Measurements from ENCODE around the gene QSOX1.
"Not testable (repeated sequence)": the region's sequence is repeated elsewhere in the genome, so short reads cannot be mapped to it uniquely, and the experiment has no call there.

The QSOX1 gene

GRCh38 chr1:180154325-180155181 lies at the start of gene QSOX1:
QSOX1 (plus strand) TSS chr1:180154869; CDS start chr1:180154908, 39 bp downstream.
- peak; percentile 60 to 72 (median 68) for DNase-seq (ENCODE audit: low read depth in 2 of 3, low spot score in 2 of 3)

- no peak for DNase-seq (ENCODE audit: low read depth in 2 of 3, low spot score in 2 of 3)
Observed at GRCh38 chr1:180112091-180112490, 42.6 kb upstream of the QSOX1 start.

GRCh38 chr1:180112984-180113647 lies 41.6 kb upstream of the QSOX1 start:
- no peak for DNase-seq (ENCODE audit: low read depth in 2 of 3, low spot score in 2 of 3)

DNA sequence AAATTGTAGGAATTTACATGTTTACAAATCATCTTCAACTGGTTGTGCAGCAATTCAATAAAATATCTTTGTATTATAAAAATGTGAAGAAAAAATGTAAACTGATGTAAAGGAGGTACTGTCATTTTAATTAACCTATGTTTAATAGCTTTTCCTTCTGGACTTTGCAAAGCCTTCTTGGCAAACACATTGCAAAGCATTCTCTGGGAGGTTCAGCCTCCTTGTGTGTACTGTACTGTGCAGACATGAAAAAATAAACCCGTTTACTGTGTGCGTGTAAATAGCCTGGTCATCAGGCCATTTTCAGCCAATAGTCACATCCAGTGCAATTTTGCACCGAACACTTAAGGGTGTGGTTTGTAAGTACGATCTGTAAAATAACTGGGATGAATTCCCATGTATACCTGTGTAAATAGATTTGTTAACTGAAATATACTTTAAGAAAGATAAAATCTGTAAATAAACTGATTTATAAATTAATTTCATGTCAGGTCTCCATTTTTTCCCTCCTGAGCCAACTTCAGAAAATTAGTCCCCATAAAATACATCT lies 40.2 kb upstream of the QSOX1 start:
- no peak for DNase-seq (ENCODE audit: low read depth in 2 of 3, low spot score in 2 of 3)

- no peak for DNase-seq (ENCODE audit: low read depth in 2 of 3, low spot score in 2 of 3)
Observed at GRCh38 chr1:180116964-180117763, 37.5 kb upstream of the QSOX1 start.

DNA sequence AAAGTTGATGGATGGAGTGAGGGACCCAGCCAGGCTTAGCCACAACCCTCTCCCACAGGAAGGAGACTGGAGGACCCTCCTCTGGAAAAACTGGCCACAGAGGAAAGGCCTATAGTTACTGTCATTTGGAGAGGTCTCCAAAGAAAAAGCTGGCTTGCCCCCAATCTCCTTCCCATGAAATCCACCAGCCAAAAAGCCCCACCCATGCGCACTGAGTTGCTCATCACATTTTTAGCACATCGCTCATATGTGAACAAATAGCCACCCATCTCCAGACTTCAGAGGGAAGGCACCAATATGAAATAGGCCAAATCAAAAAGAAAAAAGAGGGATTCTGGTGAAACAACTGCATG lies 36.9 kb upstream of the QSOX1 start:
- no peak for DNase-seq (ENCODE audit: low read depth in 2 of 3, low spot score in 2 of 3)

DNA sequence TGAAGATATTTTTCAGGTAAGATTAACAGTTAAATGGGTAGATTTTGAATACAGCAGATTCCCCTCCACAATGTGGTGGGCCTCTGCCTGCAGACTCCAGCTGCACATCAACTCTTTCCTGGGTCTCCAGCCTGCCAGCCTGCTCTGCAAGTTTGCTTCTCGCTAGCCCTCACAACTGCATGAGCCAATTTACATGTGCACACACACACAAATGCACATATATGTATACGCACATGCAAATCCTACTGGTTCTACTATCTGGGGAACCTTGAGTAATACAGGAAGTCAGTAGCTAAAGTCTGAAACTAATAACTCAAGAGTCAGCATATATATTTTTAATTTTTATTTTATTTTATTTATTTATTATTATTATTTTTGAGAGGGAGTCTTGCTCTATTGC lies 34.8 kb upstream of the QSOX1 start:
- no peak for DNase-seq (ENCODE audit: low read depth in 2 of 3, low spot score in 2 of 3)

DNA sequence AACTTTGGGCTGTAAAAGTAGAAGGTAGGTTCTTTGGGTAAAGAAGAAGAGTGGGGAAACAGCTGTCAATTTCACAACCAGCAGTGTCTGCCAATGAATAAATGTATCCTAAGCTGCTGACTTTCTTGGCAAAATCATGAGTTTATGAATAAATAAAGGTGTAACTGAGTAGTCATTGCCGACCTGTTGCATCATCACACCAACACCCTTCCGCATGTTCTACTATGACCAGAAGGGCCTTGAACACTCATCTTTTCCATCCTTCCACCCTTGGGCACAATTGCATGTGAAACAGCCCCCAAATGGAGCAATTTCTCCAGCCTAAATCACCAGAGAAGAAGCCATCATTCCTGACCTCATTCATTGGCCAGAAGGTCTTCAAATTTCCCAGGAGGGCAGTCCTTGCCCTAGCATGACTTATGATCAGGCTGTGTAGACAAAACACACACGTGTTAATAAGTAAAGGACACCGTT lies 31.2 kb upstream of the QSOX1 start:
- no peak for DNase-seq (ENCODE audit: low read depth in 2 of 3, low spot score in 2 of 3)

DNA sequence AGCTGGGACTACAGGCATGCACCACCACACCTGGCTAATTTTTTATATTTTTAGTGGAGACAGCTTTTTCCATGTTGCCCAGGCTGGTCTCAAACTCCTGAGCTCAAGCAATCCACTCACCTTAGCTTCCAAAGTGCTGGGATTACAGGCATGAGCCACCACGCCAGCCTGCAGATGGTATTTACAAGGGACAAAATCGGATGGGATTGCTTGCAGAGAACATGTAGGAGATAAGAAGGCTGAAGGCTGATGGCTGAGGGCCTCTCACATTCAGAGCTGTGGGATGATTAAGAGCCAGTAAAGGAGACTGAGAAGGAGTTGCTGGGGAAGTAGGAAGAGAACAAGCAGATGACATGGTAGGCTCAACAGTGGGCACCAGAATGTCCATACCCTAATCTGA lies 24.0 kb upstream of the QSOX1 start:
- DNase-seq (ENCODE audit: low read depth in 2 of 3, low spot score in 2 of 3): no peak

DNA sequence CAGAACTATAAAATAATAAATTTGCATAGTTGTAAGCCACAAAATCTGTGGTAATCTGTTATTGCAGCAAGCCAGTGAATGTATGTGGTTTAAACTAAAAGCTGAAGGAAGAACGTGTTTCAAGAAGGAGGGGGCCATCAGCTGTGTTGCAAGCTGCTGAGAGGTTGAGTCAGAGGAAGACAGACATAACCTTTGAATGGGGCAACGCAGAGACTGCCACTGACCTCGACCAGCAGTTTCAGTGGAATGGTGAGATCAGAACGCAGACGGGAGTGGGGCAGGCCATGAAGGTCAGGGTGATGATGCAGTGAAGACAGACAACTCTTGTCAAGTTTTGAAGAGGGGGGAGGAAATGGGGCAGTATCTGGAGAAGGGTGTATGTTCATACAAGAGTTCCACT lies 23.2 kb upstream of the QSOX1 start:
- DNase-seq (ENCODE audit: low read depth in 2 of 3, low spot score in 2 of 3): no peak

DNA sequence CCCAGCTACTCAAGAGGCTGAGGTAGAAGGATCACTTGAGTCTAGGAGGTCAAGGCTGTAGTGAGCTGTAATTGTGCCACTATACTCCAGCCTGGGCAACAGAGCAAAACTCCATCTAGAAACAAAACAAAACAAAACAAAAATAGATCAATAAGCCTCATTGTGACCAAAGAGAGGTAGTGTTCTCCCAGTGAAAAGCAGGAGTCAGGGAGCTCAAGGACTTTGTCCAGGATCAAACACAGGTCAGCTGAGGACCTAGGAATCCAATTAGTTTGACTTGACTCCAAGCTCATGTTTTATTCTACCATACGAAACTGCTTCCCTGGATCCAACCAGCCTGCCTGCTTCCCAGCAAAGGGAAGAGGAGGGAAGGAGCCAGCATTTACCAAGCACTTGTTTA lies 21.5 kb upstream of the QSOX1 start:
- DNase-seq (ENCODE audit: low read depth in 2 of 3, low spot score in 2 of 3): no peak

DNA sequence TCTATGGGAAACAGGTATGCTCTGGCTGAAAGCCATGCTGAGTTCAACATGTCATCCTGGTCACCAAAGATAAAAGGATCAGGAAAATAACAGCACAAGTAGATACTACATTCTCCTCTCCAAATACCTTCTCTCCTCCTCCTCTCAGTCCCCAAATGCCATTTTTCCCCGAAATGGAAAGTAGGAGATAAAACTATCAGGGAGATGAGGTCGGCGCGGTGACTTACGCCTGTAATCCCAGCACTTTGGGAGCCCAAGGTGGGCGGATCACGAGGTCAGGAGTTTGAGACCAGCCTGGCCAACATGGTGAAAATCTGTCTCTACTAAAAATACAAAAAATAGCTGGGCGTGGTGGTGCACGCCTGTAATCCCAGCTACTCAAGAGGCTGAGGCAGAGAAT lies 21.0 kb upstream of the QSOX1 start:
- DNase-seq (ENCODE audit: low read depth in 2 of 3, low spot score in 2 of 3): not testable (repeated sequence)

DNA sequence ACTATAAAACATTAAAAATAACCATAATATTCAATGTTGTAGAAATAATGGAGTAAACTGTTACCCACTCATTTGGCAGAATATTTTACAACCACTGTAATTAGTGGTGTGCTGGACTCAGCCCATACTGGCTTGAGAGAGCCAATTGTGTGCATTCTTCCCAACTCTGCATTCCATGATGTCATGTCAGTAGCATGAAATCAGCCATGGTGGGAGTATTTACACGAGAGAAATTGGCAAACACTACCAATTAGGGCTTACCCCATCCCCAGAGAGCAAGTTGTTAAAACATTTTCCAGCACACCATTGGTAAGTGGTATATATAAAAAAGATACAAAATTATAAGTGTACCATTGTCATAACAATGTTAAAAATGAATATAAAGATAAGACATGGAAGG lies 19.1 kb upstream of the QSOX1 start:
- DNase-seq (ENCODE audit: low read depth in 2 of 3, low spot score in 2 of 3): no peak

DNA sequence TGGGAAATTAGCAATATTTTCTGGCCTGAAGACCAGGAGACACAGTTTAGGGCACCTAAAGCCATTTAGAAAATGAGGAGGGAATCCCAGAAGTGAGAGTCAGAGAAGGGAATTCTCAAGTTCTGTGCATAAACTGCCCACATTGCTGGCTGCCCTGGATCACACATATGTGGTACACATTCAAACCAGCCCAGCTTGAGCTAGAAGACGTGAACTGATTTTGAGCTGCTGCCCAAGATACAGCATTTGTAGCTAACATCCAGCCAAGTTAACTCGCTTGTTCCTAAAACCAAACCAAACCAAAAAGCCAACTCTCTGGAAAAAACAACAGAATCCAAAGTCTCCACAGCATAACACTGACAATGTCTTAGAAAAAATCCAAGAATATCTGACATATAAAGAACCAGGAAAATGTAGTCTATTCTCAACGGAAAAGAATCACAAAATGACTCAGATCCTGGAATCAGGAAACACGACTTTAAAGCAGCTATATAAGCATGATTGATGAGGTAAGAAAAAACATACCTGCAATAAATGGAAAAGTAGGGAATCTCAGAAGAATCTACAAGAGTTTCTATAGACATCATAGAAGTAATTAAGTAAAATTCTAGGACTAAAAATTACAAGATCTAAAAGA lies 18.2 kb upstream of the QSOX1 start:
- no peak for DNase-seq (ENCODE audit: low read depth in 2 of 3, low spot score in 2 of 3)

- no peak for DNase-seq (ENCODE audit: low read depth in 2 of 3, low spot score in 2 of 3)
Observed at GRCh38 chr1:180136968-180137356, 17.7 kb upstream of the QSOX1 start.

- no peak for DNase-seq (ENCODE audit: low read depth in 2 of 3, low spot score in 2 of 3)
Observed at GRCh38 chr1:180137776-180138175, 16.9 kb upstream of the QSOX1 start.

GRCh38 chr1:180141381-180141934 lies 13.2 kb upstream of the QSOX1 start:
- no peak for DNase-seq (ENCODE audit: low read depth in 2 of 3, low spot score in 2 of 3)

DNA sequence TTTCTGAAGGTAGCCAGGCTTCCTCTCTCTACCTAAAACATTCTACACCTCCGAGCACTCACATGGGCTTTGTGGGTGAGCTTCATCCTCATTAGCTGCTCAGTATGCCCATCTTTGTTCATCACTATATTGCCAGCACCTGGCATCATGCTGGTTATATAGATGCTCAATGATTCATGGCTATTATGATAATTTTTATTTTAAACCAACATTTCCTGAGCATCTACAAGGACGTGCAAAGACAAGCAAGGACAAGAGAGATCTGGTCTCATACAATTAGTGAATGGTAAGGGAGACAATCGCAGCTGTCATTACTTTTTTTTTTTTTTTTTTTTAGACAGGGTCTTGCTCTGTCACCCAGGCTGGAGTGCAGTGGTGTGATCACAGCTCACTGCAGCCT lies 11.3 kb upstream of the QSOX1 start:
- no peak for DNase-seq (ENCODE audit: low read depth in 2 of 3, low spot score in 2 of 3)

GRCh38 chr1:180144659-180145357 lies 9.9 kb upstream of the QSOX1 start:
- no peak for DNase-seq (ENCODE audit: low read depth in 2 of 3, low spot score in 2 of 3)

- DNase-seq (ENCODE audit: low read depth in 2 of 3, low spot score in 2 of 3): no peak
Observed at GRCh38 chr1:180145446-180145845, 9.2 kb upstream of the QSOX1 start.
